ENCODE measurements around the gene MFN1.
"Not testable (repeated sequence)": the region's sequence is repeated elsewhere in the genome, so short reads cannot be mapped to it uniquely, and the experiment has no call there.

The MFN1 gene

GRCh38 chr3:179347345-179348194, at the start of gene MFN1:
MFN1 (plus strand) TSS chr3:179347709; CDS start chr3:179348852, 1,143 bp downstream.
- Mint-ChIP-seq H3K4me1 (ENCODE audit: low read depth) (peaks cover 16% of the 10 kb centered on the region), H3K4me3 (peak within 1 kb of the TSS; percentile 98), H3K36me3 (ENCODE audit: low read depth) (peaks cover 44% of the 10 kb centered on the region), H3K9me3 (no peaks in the 10 kb centered on the region), H3K27me3 (peaks cover 2% of the 10 kb centered on the region), H3K27ac (peak within 1 kb of the TSS; percentile 94)
- intact Hi-C loops (cut with micrococcal nuclease): loop anchor here (1.0 to 10.0 kb wide), 6 partner anchors 25 to 1257 kb away; partner anchors contain the start of genes ACTL6A, GNB4, MRPL47 and NDUFB5

GRCh38 chr3:179297971-179298725, 49.4 kb upstream of the MFN1 start:
- Mint-ChIP-seq H3K36me3 (ENCODE audit: low read depth) (no peaks in the 10 kb centered on the region), H3K27me3 (no peaks in the 10 kb centered on the region), H3K4me3 (no peak overlapping the region), H3K9me3 (no peaks in the 10 kb centered on the region), H3K27ac (no peak overlapping the region), H3K4me1 (ENCODE audit: low read depth) (no peaks in the 10 kb centered on the region)
- intact Hi-C loops (cut with micrococcal nuclease): no loop called here

GRCh38 chr3:179299316-179299715, 48.2 kb upstream of the MFN1 start:
- Mint-ChIP-seq H3K36me3 (ENCODE audit: low read depth) (no peaks in the 10 kb centered on the region), H3K9me3 (no peaks in the 10 kb centered on the region), H3K27me3 (no peaks in the 10 kb centered on the region), H3K4me3 (no peak overlapping the region), H3K4me1 (ENCODE audit: low read depth) (no peaks in the 10 kb centered on the region), H3K27ac (no peak overlapping the region)
- intact Hi-C loops (cut with micrococcal nuclease): no loop called here

GRCh38 chr3:179299999-179300613, 47.4 kb upstream of the MFN1 start:
- no peaks in the 10 kb centered on the region for H3K27me3 Mint-ChIP-seq
- no peaks in the 10 kb centered on the region for H3K36me3 Mint-ChIP-seq (ENCODE audit: low read depth)
- no peaks in the 10 kb centered on the region for H3K9me3 Mint-ChIP-seq
- H3K27ac Mint-ChIP-seq: no peak overlapping the region
- no peak overlapping the region for H3K4me3 Mint-ChIP-seq
- intact Hi-C loops (cut with micrococcal nuclease): no loop called here
- H3K4me1 Mint-ChIP-seq (ENCODE audit: low read depth): no peaks in the 10 kb centered on the region

GRCh38 chr3:179301645-179302044, 45.9 kb upstream of the MFN1 start:
- Mint-ChIP-seq H3K27ac (no peak overlapping the region), H3K4me1 (ENCODE audit: low read depth) (no peaks in the 10 kb centered on the region), H3K27me3 (no peaks in the 10 kb centered on the region), H3K36me3 (ENCODE audit: low read depth) (no peaks in the 10 kb centered on the region), H3K4me3 (no peak overlapping the region), H3K9me3 (no peaks in the 10 kb centered on the region)
- intact Hi-C loops (cut with micrococcal nuclease): no loop called here

GRCh38 chr3:179302111-179302510, 45.4 kb upstream of the MFN1 start:
- H3K4me1 Mint-ChIP-seq (ENCODE audit: low read depth): no peaks in the 10 kb centered on the region
- intact Hi-C loops (cut with micrococcal nuclease): no loop called here
- H3K27ac Mint-ChIP-seq: no peak overlapping the region
- H3K4me3 Mint-ChIP-seq: no peak overlapping the region
- H3K9me3 Mint-ChIP-seq: no peaks in the 10 kb centered on the region
- H3K36me3 Mint-ChIP-seq (ENCODE audit: low read depth): no peaks in the 10 kb centered on the region
- no peaks in the 10 kb centered on the region for H3K27me3 Mint-ChIP-seq

GRCh38 chr3:179304605-179305004, 42.9 kb upstream of the MFN1 start:
- no peaks in the 10 kb centered on the region for H3K27me3 Mint-ChIP-seq
- no peaks in the 10 kb centered on the region for H3K36me3 Mint-ChIP-seq (ENCODE audit: low read depth)
- H3K9me3 Mint-ChIP-seq: no peaks in the 10 kb centered on the region
- no peaks in the 10 kb centered on the region for H3K4me1 Mint-ChIP-seq (ENCODE audit: low read depth)
- no peak overlapping the region for H3K4me3 Mint-ChIP-seq
- no peak overlapping the region for H3K27ac Mint-ChIP-seq
- intact Hi-C loops (cut with micrococcal nuclease): no loop called here

GRCh38 chr3:179307362-179307761, 40.1 kb upstream of the MFN1 start:
- H3K27me3 Mint-ChIP-seq; H3K4me3 Mint-ChIP-seq; intact Hi-C loops (cut with micrococcal nuclease); H3K27ac Mint-ChIP-seq; H3K36me3 Mint-ChIP-seq (ENCODE audit: low read depth); H3K9me3 Mint-ChIP-seq; H3K4me1 Mint-ChIP-seq (ENCODE audit: low read depth): not testable (repeated sequence)

GRCh38 chr3:179308001-179308400, 39.5 kb upstream of the MFN1 start:
- Mint-ChIP-seq H3K36me3 (ENCODE audit: low read depth) (no peaks in the 10 kb centered on the region), H3K4me1 (ENCODE audit: low read depth) (no peaks in the 10 kb centered on the region), H3K9me3 (no peaks in the 10 kb centered on the region), H3K4me3 (no peak overlapping the region), H3K27ac (no peak overlapping the region), H3K27me3 (no peaks in the 10 kb centered on the region)
- intact Hi-C loops (cut with micrococcal nuclease): no loop called here

- intact Hi-C loops (cut with micrococcal nuclease): loop anchor here (10.0 kb wide), 2 partner anchors 75 to 875 kb away; no protein-coding TSS in a partner anchor
- Mint-ChIP-seq H3K4me3 (no peak overlapping the region), H3K27me3 (peaks cover 1% of the 10 kb centered on the region), H3K27ac (no peak overlapping the region), H3K36me3 (ENCODE audit: low read depth) (no peaks in the 10 kb centered on the region), H3K9me3 (no peaks in the 10 kb centered on the region), H3K4me1 (ENCODE audit: low read depth) (no peaks in the 10 kb centered on the region)
Measured at GRCh38 chr3:179309225-179310078, 38.1 kb upstream of the MFN1 start.

GRCh38 chr3:179318876-179319275, 28.6 kb upstream of the MFN1 start:
- no peak overlapping the region for H3K4me3 Mint-ChIP-seq
- no peaks in the 10 kb centered on the region for H3K9me3 Mint-ChIP-seq
- no peaks in the 10 kb centered on the region for H3K36me3 Mint-ChIP-seq (ENCODE audit: low read depth)
- intact Hi-C loops (cut with micrococcal nuclease): loop anchor here (10.0 kb wide), 2 partner anchors 84 to 884 kb away; no protein-coding TSS in a partner anchor
- no peak overlapping the region for H3K27ac Mint-ChIP-seq
- H3K4me1 Mint-ChIP-seq (ENCODE audit: low read depth): peaks cover 22% of the 10 kb centered on the region
- H3K27me3 Mint-ChIP-seq: peaks cover 3% of the 10 kb centered on the region

GRCh38 chr3:179321668-179322285, 25.7 kb upstream of the MFN1 start:
- peak overlapping the region; percentile 89 for H3K27ac Mint-ChIP-seq
- peak overlapping the region; percentile 83 for H3K4me3 Mint-ChIP-seq
- H3K27me3 Mint-ChIP-seq: no peaks in the 10 kb centered on the region
- H3K9me3 Mint-ChIP-seq: no peaks in the 10 kb centered on the region
- H3K36me3 Mint-ChIP-seq (ENCODE audit: low read depth): peaks cover 14% of the 10 kb centered on the region
- H3K4me1 Mint-ChIP-seq (ENCODE audit: low read depth): peaks cover 31% of the 10 kb centered on the region
- intact Hi-C loops (cut with micrococcal nuclease): loop anchor here (1.0 to 2.0 kb wide), 3 partner anchors 26 to 241 kb away; partner anchors contain the start of genes ACTL6A and MFN1

Data from dendritic cell treated with granulocyte-macrophage colony-stimulating factor and Interleukin-4, amounts not matched to agents 40 ng/mL and 50 ng/mL, for 4 days (primary cell).